HG02588 (cell line): Measurements from ENCODE around the gene ADAMTS13.
"Not testable (repeated sequence)": the region's sequence is repeated elsewhere in the genome, so short reads cannot be mapped to it uniquely, and the experiment has no call there.

ENCODE experiments used
- ATAC-seq: cut with Tn5 transposase; IDR thresholded peaks from one replicate; pipeline ENCODE4 v1.9.1; 2021; ENCODE audit warnings: mild to moderate bottlenecking, moderate library complexity; ENCODE audit not compliant: unreplicated experiment

The ADAMTS13 gene

GRCh38 chr9:133423216-133423615 lies 1.0 kb downstream of the ADAMTS13 start:
- ATAC-seq: no peak

DNA sequence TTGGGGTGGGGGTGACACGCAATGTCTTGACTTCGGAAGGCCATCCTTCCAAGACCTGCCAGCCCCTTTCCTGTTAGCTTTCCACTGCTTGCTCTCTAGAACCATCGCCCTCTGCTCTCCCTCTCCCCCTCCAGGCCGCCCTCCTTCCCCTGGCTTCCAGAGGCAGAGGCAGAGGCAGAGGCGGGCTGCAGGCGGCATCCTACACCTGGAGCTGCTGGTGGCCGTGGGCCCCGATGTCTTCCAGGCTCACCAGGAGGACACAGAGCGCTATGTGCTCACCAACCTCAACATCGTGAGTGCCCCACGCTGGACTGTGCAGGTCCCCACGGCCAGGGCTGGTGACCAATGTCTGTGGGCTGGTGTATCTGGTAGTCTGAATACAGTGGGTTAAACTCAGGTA lies 2.0 kb downstream of the ADAMTS13 start:
- no peak for ATAC-seq

DNA sequence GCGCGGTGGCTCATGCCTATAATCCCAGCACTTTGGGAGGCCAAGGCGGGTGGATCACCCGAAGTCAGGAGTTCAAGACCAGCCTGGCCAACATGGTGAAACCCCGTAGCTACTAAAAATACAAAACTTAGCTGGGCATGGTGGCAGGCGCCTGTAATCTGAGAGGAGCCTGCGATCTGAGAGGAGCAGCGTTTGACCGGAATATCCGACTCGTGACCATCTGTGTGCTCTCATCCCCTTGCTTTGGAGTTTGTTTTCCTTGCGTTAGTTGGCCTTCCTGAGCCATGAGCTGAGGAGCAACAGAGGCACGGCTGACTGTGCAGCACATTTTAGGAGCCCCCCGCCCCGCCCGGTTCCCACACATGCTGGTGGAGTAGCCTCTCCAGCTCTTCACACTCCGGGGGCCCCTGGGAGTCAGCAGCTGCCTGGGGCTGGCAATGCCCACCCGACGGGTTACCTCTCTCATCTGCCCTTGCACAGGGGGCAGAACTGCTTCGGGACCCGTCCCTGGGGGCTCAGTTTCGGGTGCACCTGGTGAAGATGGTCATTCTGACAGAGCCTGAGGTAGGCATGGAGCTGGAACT lies 3.0 kb downstream of the ADAMTS13 start:
- no peak for ATAC-seq

GRCh38 chr9:133426011-133426410 lies 3.8 kb downstream of the ADAMTS13 start:
- ATAC-seq: no peak

DNA sequence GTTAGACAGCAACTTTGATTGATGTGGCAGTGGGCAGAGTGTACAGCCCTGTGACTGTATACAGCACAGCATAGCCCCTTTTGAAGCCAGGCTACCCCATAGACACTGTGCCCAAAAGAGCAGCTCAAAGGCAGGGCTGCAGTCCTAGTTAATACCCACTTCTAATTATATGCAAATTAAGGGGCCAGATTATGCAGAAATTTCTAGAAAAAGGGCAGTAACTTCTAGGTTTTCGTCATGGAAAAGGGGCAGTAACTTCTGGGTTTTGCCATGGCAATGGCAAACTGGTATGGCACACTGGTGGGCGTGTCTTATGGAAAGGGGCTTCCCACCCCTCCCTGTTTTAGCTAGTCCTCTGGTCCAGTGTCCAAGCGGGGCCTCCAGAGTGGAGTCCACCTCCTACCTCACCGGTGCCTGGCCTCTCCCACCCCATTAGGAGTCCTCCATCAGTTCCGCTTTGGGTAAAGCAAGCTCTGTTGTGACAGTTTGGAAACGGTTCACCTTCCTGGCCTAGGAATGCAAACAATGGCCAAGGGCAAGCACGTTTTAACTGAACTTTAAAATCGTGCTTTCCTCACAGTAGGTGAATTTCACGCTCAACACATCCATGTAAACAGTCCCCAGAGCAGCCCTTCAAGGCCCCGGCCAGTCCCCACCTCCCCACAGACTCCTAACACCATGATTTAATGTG lies 5.6 kb downstream of the ADAMTS13 start:
- no peak for ATAC-seq

DNA sequence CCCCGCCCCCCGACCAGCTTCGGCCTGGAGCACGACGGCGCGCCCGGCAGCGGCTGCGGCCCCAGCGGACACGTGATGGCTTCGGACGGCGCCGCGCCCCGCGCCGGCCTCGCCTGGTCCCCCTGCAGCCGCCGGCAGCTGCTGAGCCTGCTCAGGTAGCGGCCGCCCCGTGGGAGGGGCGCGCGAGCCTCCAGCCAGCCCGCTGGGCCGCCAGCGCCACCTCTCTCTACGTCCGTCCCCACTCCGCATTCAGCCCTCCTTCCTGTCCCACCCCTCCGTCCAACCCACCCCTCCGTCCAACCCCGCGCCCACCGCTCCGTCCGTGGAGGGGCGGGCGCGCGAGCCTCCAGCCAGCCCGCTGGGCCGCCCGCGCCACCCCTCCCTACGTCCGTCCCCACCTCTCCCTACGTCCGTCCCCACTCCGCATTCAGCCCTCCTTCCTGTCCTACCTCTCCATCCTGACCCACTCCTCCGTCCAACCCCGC lies 6.5 kb downstream of the ADAMTS13 start:
- ATAC-seq: no peak

DNA sequence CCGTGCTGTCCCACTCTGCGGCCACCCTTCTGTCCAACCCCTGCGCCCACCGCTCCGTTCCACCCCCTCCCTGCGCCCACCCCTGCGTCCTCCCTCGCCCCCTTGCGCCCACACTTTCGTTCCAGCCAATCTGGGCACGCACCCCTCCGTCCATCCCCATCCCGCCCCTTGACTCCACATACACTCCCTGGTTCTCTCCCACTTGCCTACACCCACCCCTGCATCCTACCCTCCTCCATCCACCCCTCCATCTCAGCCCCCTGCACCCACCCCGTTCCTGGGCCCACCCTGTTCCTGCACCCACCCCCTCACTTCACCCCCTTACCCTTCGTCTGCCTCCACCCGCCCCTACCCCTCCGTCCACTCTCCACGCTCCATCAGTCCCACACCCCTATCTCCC lies 7.0 kb downstream of the ADAMTS13 start:
- ATAC-seq: no peak

GRCh38 chr9:133429641-133430161 lies 7.5 kb downstream of the ADAMTS13 start:
- ATAC-seq: no peak

GRCh38 chr9:133430244-133430643 lies 8.1 kb downstream of the ADAMTS13 start:
- no peak for ATAC-seq

GRCh38 chr9:133433351-133433843 lies 11.2 kb downstream of the ADAMTS13 start:
- no peak for ATAC-seq

DNA sequence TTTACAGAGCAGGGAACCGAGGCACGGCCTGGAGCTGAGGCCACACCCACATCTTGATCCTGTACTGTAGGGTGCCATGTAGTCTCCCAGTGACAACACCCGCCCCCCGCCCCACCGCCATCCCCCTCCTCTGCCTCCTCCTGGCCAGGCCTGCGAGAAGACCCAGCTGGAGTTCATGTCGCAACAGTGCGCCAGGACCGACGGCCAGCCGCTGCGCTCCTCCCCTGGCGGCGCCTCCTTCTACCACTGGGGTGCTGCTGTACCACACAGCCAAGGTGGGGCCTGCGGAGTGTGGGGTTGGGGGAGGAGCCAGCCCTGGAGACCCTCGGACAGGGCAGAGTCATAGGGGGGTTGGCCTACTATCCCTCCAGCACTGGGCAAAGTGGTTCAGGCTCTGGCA lies 14.5 kb downstream of the ADAMTS13 start:
- no peak for ATAC-seq

DNA sequence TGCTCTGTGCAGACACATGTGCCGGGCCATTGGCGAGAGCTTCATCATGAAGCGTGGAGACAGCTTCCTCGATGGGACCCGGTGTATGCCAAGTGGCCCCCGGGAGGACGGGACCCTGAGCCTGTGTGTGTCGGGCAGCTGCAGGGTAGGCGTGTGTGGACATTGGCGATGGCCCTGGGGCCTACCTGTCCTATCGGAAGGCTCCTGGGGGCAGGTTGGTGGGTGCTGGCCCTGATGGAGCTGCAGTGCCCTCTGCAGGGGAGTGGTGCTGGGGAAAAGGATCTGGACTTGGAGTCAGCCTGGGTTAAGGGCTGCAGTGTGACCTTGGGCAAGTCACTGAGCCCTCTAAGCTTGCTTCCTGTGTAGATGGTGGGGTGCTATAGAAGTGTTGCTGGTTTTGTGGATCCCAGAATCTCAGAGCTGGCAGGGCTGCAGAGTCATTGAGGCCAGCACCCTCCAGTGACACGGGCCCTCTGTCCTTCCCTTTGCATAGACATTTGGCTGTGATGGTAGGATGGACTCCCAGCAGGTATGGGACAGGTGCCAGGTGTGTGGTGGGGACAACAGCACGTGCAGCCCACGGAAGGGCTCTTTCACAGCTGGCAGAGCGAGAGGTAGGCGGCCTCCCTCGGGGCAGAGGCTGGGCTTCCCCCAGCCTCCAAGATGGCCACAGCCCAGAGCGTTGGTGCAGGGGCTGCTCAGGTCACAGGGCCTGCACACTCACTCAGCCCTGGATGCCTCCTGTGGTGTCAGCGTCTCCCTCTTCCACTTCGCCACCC lies 15.8 kb downstream of the ADAMTS13 start:
- no peak for ATAC-seq

- no peak for ATAC-seq
Observed at GRCh38 chr9:133439337-133439736, 17.2 kb downstream of the ADAMTS13 start.

GRCh38 chr9:133440874-133441273 lies 18.7 kb downstream of the ADAMTS13 start:
- ATAC-seq: no peak

DNA sequence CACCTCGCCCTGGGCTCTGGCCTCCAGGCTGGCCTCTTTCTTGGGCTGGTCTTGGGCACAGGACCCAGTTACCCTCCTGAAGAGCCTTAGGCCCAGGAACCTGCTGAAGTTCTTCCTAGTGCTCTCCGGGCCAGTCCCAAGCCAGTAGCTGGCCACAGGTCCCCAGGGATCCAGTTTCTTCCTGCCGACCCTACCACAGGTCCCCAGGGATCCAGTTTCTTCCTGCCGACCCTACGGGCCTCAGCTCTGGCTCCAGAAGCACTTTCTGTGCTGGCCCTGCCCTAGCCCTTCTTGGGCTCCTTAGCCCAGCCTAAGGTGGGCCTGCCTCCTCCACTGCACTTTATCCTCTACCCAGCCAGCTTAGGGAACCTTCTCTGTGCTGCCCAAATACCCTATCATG lies 19.4 kb downstream of the ADAMTS13 start:
- ATAC-seq: no peak

GRCh38 chr9:133443248-133443647 lies 21.1 kb downstream of the ADAMTS13 start:
- no peak for ATAC-seq

- no peak for ATAC-seq
Observed at GRCh38 chr9:133443982-133444381, 21.8 kb downstream of the ADAMTS13 start.

GRCh38 chr9:133445293-133445969 lies 23.3 kb downstream of the ADAMTS13 start:
- no peak for ATAC-seq

- ATAC-seq: no peak
Observed at GRCh38 chr9:133448487-133448972, 26.4 kb downstream of the ADAMTS13 start.

DNA sequence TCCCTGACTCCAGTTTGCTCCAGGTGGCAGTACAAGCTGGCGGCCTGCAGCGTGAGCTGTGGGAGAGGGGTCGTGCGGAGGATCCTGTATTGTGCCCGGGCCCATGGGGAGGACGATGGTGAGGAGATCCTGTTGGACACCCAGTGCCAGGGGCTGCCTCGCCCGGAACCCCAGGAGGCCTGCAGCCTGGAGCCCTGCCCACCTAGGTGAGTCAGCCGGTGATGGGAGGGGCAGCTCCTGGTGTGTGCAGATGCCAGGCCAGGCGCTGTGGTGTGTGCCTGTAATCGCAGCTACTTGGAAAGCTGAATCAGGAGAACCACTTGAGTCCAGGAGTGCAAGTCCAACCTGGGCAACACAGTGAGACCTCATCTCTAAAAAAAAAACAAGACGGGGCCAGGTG lies 27.6 kb downstream of the ADAMTS13 start:
- ATAC-seq: no peak

GRCh38 chr9:133451865-133452264 lies 29.7 kb downstream of the ADAMTS13 start:
- ATAC-seq: not testable (repeated sequence)
